Hematopoietic multipotent progenitor cell treated with erythropoietin and hydrocortisone succinate and interleukin-3 and kit ligand, for 6 days (in vitro differentiated cells): ENCODE measurements around the gene VTI1A.

Source experiments
- DNase-seq: peaks from one replicate; pipeline ENCODE4 v3.0.0-alpha.2; 2015

Gene VTI1A

GRCh38 chr10:112766636-112767035 is 319.6 kb downstream of the VTI1A start:
- DNase-seq: no peak

- no peak for DNase-seq
Measured at GRCh38 chr10:112767156-112767555, 320.1 kb downstream of the VTI1A start.

GRCh38 chr10:112768121-112768520 is 321.1 kb downstream of the VTI1A start:
- no peak for DNase-seq

GRCh38 chr10:112769081-112769480 is 322.1 kb downstream of the VTI1A start:
- DNase-seq: no peak

GRCh38 chr10:112769611-112770370 is 322.8 kb downstream of the VTI1A start:
- DNase-seq: no peak

- no peak for DNase-seq
Measured at GRCh38 chr10:112771733-112772132, 324.7 kb downstream of the VTI1A start.

- DNase-seq: no peak
Measured at GRCh38 chr10:112773783-112774182, 326.8 kb downstream of the VTI1A start.

- no peak for DNase-seq
Measured at GRCh38 chr10:112774210-112774609, 327.2 kb downstream of the VTI1A start.

- no peak for DNase-seq
Measured at GRCh38 chr10:112774798-112775197, 327.8 kb downstream of the VTI1A start.

- DNase-seq: no peak
Measured at GRCh38 chr10:112775381-112775780, 328.4 kb downstream of the VTI1A start.

GRCh38 chr10:112775892-112776674 is 329.1 kb downstream of the VTI1A start:
- no peak for DNase-seq

GRCh38 chr10:112778579-112778978 is 331.6 kb downstream of the VTI1A start:
- no peak for DNase-seq

- DNase-seq: no peak
Measured at GRCh38 chr10:112779025-112779770, 332.2 kb downstream of the VTI1A start.

- no peak for DNase-seq
Measured at GRCh38 chr10:112782200-112782907, 335.3 kb downstream of the VTI1A start.

GRCh38 chr10:112783351-112784021 is 336.5 kb downstream of the VTI1A start:
- no peak for DNase-seq

- DNase-seq: no peak
Measured at GRCh38 chr10:112784022-112784461, 337.0 kb downstream of the VTI1A start.

GRCh38 chr10:112785089-112785488 is 338.1 kb downstream of the VTI1A start:
- no peak for DNase-seq

GRCh38 chr10:112789248-112789647 is 342.2 kb downstream of the VTI1A start:
- no peak for DNase-seq

GRCh38 chr10:112790030-112790429 is 343.0 kb downstream of the VTI1A start:
- DNase-seq: no peak

- no peak for DNase-seq
Measured at GRCh38 chr10:112790921-112791320, 343.9 kb downstream of the VTI1A start.

- DNase-seq: no peak
Measured at GRCh38 chr10:112791447-112791846, 344.4 kb downstream of the VTI1A start.
